Lower leg skin (tissue), 4 donors: ENCODE data around the gene SDHAF1. TPM values are rescaled to one million over a fixed set of nuclear protein-coding genes. Genes with fewer than 3 reads are reported as not detected.
"Not testable (repeated sequence)": the region's sequence is repeated elsewhere in the genome, so short reads cannot be mapped to it uniquely, and the experiment has no call there.

Experiments
- DNase-seq, 2 donors: peaks; one replicate each; pipeline ENCODE4 v3.0.0-alpha.2; 2019; ENCODE audit warnings: low spot score in 2 of 2
- H3K4me3 ChIP-seq: fragments of 200-600 bp; sonication (generic); 2 replicates; pipeline ENCODE4 v1.5.1; 2017; ENCODE audit warnings: mild to moderate bottlenecking, low read depth; ENCODE audit not compliant: poor library complexity, severe bottlenecking
- CTCF ChIP-seq, 3 donors: fragments of 450-650 bp; IDR thresholded peaks; one replicate each; pipeline ENCODE4 v1.5.1; 2016; ENCODE audit warnings: antibody characterized with exemption in 3 of 3, mild to moderate bottlenecking in 3 of 3, moderate library complexity in 2 of 3
- POLR2A ChIP-seq, 2 donors: fragments of 450-650 bp; IDR thresholded peaks; one replicate each; pipeline ENCODE4 v1.6.1; 2016 to 2017; ENCODE audit warnings: antibody characterized with exemption in 2 of 2, mild to moderate bottlenecking in 1 of 2, moderate library complexity in 1 of 2
- WGBS, 2 donors: methylation state at CpG; one replicate each; pipeline ENCODE4 v1.1.5; 2018; 5-methylcytosine and 5-hydroxymethylcytosine counted together
- intact Hi-C: fragments of 100-400 bp; cut with DNase I; formaldehyde crosslinking; loops from one replicate; pipeline ENCODE4 v1.15.0; 2023; ENCODE audit warnings: low total_unique reads
- total RNA-seq, 4 donors: library from RNA; depleted of rRNA; stranded (reverse); fragments of >200 nt; gene quantifications; one replicate each; pipeline ENCODE4 v1.1.0, GENCODE V29; 2016

SDHAF1 gene
- total RNA-seq, 4 donors from 2014 or later = 51.6 to 83.8 (median 64.4) TPM

GRCh38 chr19:36028313-36029041, 33.5 kb downstream of the SDHAF1 start:
- DNase-seq = no peak
- TF ChIP-seq POLR2A (IDR thresholded peaks at IDR 0.05) (no peak), CTCF (IDR thresholded peaks at IDR 0.05) (no peak)
- intact Hi-C loops = no loop called here
- no peak overlapping the region for H3K4me3 ChIP-seq
- 74 to 76% methylated on average over 10 of the region's 10 CpGs for WGBS, 2 donors

- intact Hi-C loops = no loop called here
- TF ChIP-seq POLR2A (IDR thresholded peaks at IDR 0.05) = no peak
- no peak for TF ChIP-seq CTCF (IDR thresholded peaks at IDR 0.05)
- H3K4me3 ChIP-seq = no peak overlapping the region
- DNase-seq = no peak
- WGBS, 2 donors = 71 to 72% methylated on average over 8 of the region's 8 CpGs
Observed at GRCh38 chr19:36030264-36031148, 35.5 kb downstream of the SDHAF1 start.

GRCh38 chr19:36031308-36031707, 36.3 kb downstream of the SDHAF1 start:
- TF ChIP-seq CTCF (IDR thresholded peaks at IDR 0.05) (no peak), POLR2A (IDR thresholded peaks at IDR 0.05) (no peak)
- WGBS, 2 donors = 88 to 96% methylated on average over 6 of the region's 6 CpGs
- intact Hi-C loops = no loop called here
- no peak overlapping the region for H3K4me3 ChIP-seq
- no peak for DNase-seq

- TF ChIP-seq POLR2A (IDR thresholded peaks at IDR 0.05) = no peak
- TF ChIP-seq CTCF (IDR thresholded peaks at IDR 0.05) = no peak
- peak within 1 kb of the TSS; percentile 39 for H3K4me3 ChIP-seq
- WGBS, 2 donors = 8 to 9% methylated on average over 39 to 42 of the region's 51 CpGs
- peak in 1 of 2 donors; percentile 90 for DNase-seq
- intact Hi-C loops = no loop called here
Observed at GRCh38 chr19:36032251-36033104, 37.5 kb downstream of the SDHAF1 start, which contains the start of gene CLIP3. CLIP3 (minus strand) TSS chr19:36032873; CDS start chr19:36032357, 516 bp downstream.

- no peak for DNase-seq
- H3K4me3 ChIP-seq = no peak overlapping the region
- no peak for TF ChIP-seq CTCF (IDR thresholded peaks at IDR 0.05)
- 80 to 82% methylated on average over 6 of the region's 6 CpGs for WGBS, 2 donors
- intact Hi-C loops = no loop called here
Observed at GRCh38 chr19:36040495-36040894, 45.5 kb downstream of the SDHAF1 start.

- DNase-seq, intact Hi-C loops: not testable (repeated sequence)
- 90 to 93% methylated on average over 6 of the region's 6 CpGs for whole genome bisulfite sequencing, 2 donors
Observed at GRCh38 chr19:36041092-36041491, 46.1 kb downstream of the SDHAF1 start.

More at GRCh38 chr19:36041092-36041491, 46.1 kb downstream of the SDHAF1 start:
- not testable (repeated sequence) for H3K4me3 ChIP-seq
